Common myeloid progenitor, CD34-positive (primary cell): ENCODE measurements around the gene HIF3A.
"Not testable (repeated sequence)": the region's sequence is repeated elsewhere in the genome, so short reads cannot be mapped to it uniquely, and the experiment has no call there.

Experiments used
- CTCF ChIA-PET: fragments of 350-600 bp; sonication (Branson Sonifier 250); formaldehyde crosslinking; loops from one replicate; lab custom pipeline; 2021; ENCODE audit warnings: antibody characterized with exemption; lab: Charles Lee
- POLR2A ChIA-PET: fragments of 350-600 bp; sonication (Branson Sonifier 250); formaldehyde crosslinking; loops from one replicate; lab custom pipeline; 2021; ENCODE audit warnings: antibody characterized with exemption; lab: Charles Lee
- DNase-seq, 3 donors: peaks; one replicate each; pipeline versions ENCODE4 v3.0.0 to v3.0.0-alpha.2; 2013
- H3K27ac ChIP-seq, 2 experiments: 1 replicate in 1 of 2; 2 replicates in 1 of 2; pipeline ENCODE4 v1.7.0; 2013; ENCODE audit warnings: inconsistent platforms in 2 of 2, low read length in 2 of 2, mild to moderate bottlenecking in 2 of 2, low read depth in 1 of 2, moderate library complexity in 1 of 2; ENCODE audit not compliant: severe bottlenecking in 2 of 2, insufficient read depth in 1 of 2, poor library complexity in 1 of 2
- H3K27me3 ChIP-seq, 5 experiments: replicated peaks in 2 of 5; 1 replicate in 3 of 5; 2 replicates in 2 of 5; pipeline versions ENCODE4 v1.6.1 to v1.7.0; 2013; ENCODE audit warnings: low read length in 4 of 5, mild to moderate bottlenecking in 2 of 5, moderate library complexity in 2 of 5, inconsistent platforms in 1 of 5; ENCODE audit not compliant: insufficient read depth in 5 of 5, control insufficient read depth in 4 of 5
- H3K36me3 ChIP-seq, 4 experiments: 1 replicate in 2 of 4; 2 replicates in 2 of 4; pipeline versions ENCODE4 v1.6.1 to v1.7.0; 2013; ENCODE audit warnings: low read length in 3 of 4, control low read depth in 1 of 4, mild to moderate bottlenecking in 1 of 4; ENCODE audit not compliant: control insufficient read depth in 4 of 4, insufficient read depth in 4 of 4
- H3K4me1 ChIP-seq, 4 experiments: 1 replicate in 3 of 4; 2 replicates in 1 of 4; pipeline versions ENCODE4 v1.6.1 to v1.7.1; 2013; ENCODE audit warnings: low read length in 3 of 4, mild to moderate bottlenecking in 3 of 4, control low read depth in 1 of 4, inconsistent platforms in 1 of 4, moderate library complexity in 1 of 4; ENCODE audit not compliant: control insufficient read depth in 4 of 4, insufficient read depth in 4 of 4; ENCODE audit errors: control extremely low read depth in 1 of 4
- H3K4me3 ChIP-seq, 7 experiments: 1 replicate in 4 of 7; 2 replicates in 3 of 7; pipeline versions ENCODE4 v1.5.1 to v1.7.0; 2013; ENCODE audit warnings: mild to moderate bottlenecking in 7 of 7, low read length in 6 of 7, moderate library complexity in 6 of 7, inconsistent platforms in 2 of 7, low read depth in 2 of 7, control low read depth in 1 of 7; ENCODE audit not compliant: insufficient read depth in 4 of 7, control insufficient read depth in 1 of 7; ENCODE audit errors: extremely low read depth in 1 of 7
- H3K9me3 ChIP-seq, 5 experiments: 1 replicate in 4 of 5; 2 replicates in 1 of 5; pipeline versions ENCODE4 v1.6.1 to v1.7.1; 2013; ENCODE audit warnings: low read length in 4 of 5, mild to moderate bottlenecking in 2 of 5, inconsistent platforms in 1 of 5, low read depth in 1 of 5, moderate library complexity in 1 of 5; ENCODE audit not compliant: control insufficient read depth in 4 of 5, insufficient read depth in 2 of 5; ENCODE audit errors: control extremely low read depth in 1 of 5
- WGBS: methylation state at CpG from one replicate; pipeline ENCODE4 v1.1.5; 2013; ENCODE audit not compliant: insufficient coverage; 5-methylcytosine and 5-hydroxymethylcytosine counted together

The HIF3A gene

DNA sequence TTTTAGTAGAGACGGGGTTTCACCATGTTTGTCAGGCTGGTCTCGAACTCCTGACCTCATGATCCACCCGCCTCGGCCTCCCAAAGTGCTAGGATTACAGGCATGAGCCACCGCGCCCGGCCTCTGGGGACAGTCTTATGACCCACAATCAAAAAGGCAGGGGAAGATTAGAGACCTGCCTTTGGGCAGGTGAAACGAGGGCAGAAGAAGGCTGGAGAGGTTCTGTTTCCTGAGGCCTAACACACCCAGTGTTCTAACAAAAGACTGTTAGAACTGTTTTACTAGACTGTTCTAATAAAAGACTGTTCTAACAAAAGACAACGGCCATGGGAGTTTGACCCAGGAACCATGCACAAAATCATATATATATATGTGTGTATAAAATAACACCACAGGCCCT is 26.4 kb downstream of the HIF3A start:
- WGBS, result 98% methylated on average over 8 of the region's 9 CpGs
- CTCF ChIA-PET, result not testable (repeated sequence)

DNA sequence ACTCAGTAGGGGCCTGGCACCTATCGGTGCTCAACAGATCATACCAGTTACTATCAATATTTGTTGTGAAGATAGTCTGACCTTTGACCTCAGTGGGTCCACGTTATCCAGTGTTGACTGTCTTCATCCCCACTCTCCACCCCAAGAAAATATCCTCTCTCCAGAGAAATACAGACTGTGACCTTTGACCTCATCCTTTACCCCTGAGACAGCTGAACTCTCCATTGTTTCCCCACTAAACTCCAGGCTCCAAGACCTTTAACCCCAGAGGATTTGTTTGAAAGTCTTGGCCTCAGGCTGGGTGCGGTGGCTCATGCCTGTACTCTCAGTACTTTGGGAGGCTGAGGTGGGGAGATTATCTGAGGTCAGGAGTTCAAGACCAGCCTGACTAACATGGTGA is 27.4 kb downstream of the HIF3A start:
- Histone ChIP-seq H3K27me3 (peaks cover 0 to 2% (median 0%) of the 10 kb centered on the region in 5 experiments), H3K36me3 (no peaks in the 10 kb centered on the region), H3K4me3 (no peak overlapping the region), H3K4me1 (no peaks in the 10 kb centered on the region), H3K27ac (no peak overlapping the region), H3K9me3 (peaks cover 0 to 30% (median 24%) of the 10 kb centered on the region in 5 experiments)
- POLR2A ChIA-PET, result no interaction called here
- DNase-seq, result no peak
- CTCF ChIA-PET, result no interaction called here
- WGBS, result 83% methylated on average over 1 of the region's 3 CpGs

More for the DNA sequence above, 26.4 kb downstream of the HIF3A start:
- H3K4me1 ChIP-seq, H3K4me3 ChIP-seq, POLR2A ChIA-PET, H3K27ac ChIP-seq, DNase-seq, H3K36me3 ChIP-seq, H3K27me3 ChIP-seq: not testable (repeated sequence)
- peaks cover 0 to 24% (median 20%) of the 10 kb centered on the region in 5 experiments for H3K9me3 ChIP-seq

DNA sequence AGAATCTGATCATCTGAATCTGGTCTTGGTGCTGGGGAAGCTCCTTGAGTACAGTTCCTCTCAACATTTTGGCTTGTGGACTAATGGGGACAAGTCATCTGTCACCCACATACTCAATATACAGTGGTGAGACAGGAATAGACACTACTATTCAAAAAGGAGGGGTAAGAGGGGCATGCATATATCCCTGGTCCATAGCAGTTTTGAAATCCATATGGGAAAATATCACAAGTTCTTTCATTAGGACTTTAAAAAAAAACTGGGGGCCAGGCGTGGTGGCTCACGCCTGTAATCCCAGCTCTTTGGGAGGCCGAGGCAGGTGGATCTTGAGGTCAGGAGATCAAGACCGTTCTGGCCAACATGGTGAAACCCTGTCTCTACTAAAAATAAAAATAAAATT is 29.8 kb downstream of the HIF3A start:
- no CpG with 5 or more reads among the region's 4 CpGs for WGBS
- Histone ChIP-seq H3K27ac (no peak overlapping the region), H3K36me3 (no peaks in the 10 kb centered on the region), H3K4me1 (no peaks in the 10 kb centered on the region), H3K27me3 (peaks cover 0 to 2% (median 0%) of the 10 kb centered on the region in 5 experiments), H3K4me3 (no peak overlapping the region), H3K9me3 (peaks cover 0 to 30% (median 24%) of the 10 kb centered on the region in 5 experiments)
- ChIA-PET CTCF (interaction anchor here (0.6 kb wide), 1 partner anchor 79 kb away, joined by 3 read pairs; no protein-coding TSS in a partner anchor), POLR2A (no interaction called here)
- DNase-seq, result no peak

DNA sequence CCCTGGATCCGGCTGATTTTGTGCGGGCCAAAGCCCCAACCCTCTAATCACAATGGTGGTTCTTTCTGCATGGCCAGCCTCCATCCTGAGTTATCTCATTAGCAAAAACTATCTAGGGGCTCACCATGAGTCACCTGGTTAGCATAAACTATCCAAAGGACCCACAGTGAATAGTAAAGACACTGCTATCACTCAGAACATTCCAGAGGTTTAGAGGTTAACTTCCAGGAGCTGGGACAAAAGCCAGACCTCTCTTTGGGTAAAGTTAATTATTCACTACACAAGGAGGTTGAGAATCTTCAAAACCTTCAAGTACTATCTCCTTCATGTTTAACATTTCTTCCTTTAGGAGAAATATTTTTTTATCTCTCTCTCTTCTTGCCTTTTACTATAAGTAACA is 31.2 kb downstream of the HIF3A start:
- Histone ChIP-seq H3K27me3 (no peaks in the 10 kb centered on the region), H3K4me1 (no peaks in the 10 kb centered on the region), H3K9me3 (peaks cover 0 to 30% (median 24%) of the 10 kb centered on the region in 5 experiments), H3K36me3 (no peaks in the 10 kb centered on the region), H3K4me3 (no peak overlapping the region), H3K27ac (no peak overlapping the region)
- no peak for DNase-seq
- ChIA-PET CTCF (no interaction called here), POLR2A (no interaction called here)
- 100% methylated on average over 2 of the region's 2 CpGs for WGBS

DNA sequence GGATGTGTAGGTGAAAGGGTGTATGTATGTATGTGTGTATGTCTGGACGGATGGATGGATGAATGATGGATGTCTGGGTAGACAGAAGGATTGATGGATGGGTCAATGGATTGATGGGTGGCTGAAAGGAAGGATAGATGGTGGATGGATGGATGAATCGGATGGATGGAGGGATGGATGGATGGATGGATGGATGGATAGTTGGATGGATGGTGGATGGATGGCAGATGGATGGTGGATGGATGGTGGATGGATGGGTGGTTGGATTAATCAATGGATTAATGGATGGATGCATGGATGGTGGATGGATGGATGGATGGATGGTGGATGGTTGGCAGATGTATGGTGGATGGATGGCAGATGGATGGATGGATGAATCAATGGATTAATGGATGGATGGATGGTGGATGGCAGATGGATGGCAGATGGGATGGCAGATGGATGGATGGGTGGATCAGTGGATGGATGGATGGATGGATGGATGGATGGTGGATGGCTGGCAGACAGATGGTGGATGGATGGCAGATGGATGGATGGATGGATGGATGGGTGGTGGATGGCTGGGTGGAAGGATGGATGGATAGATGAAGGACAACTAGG is 33.6 kb downstream of the HIF3A start:
- Histone ChIP-seq H3K4me3 (no peak overlapping the region), H3K9me3 (peaks cover 0 to 30% (median 24%) of the 10 kb centered on the region in 5 experiments), H3K4me1 (no peaks in the 10 kb centered on the region), H3K27me3 (no peaks in the 10 kb centered on the region), H3K27ac (no peak overlapping the region), H3K36me3 (no peaks in the 10 kb centered on the region)
- CTCF ChIA-PET, result interaction anchor here (0.8 kb wide), 1 partner anchor 33 kb away, joined by 3 read pairs; no protein-coding TSS in a partner anchor
- POLR2A ChIA-PET, result interaction anchor here (0.6 kb wide), 1 partner anchor 1945 kb away, joined by 3 read pairs; no protein-coding TSS in a partner anchor
- no peak for DNase-seq
- 100% methylated on average over 2 of the region's 2 CpGs for WGBS

DNA sequence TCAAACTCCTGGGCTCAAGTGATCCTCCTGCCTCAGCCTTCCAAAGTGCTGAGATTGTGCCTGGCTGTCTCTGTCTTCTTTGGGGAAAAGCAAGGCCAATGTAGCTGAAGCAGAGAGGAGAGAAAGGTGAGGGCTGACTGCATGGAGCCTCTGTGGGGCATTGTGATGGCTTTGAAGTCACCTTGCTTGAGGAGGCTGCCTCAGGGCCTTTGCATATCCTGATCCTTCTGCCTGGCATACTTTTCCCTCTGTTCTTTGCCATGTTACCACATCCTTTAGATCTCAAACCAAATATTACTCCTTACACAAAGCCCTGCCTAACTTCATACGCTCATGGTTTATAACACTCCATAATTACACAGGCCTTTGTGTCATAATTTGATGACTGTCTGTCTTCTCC is 40.6 kb downstream of the HIF3A start:
- WGBS, result 100% methylated on average over 1 of the region's 1 CpG
- DNase-seq, result no peak
- POLR2A ChIA-PET, result no interaction called here
- Histone ChIP-seq H3K4me3 (no peak overlapping the region), H3K9me3 (no peaks in the 10 kb centered on the region), H3K27ac (no peak overlapping the region), H3K36me3 (no peaks in the 10 kb centered on the region), H3K27me3 (peaks cover 0 to 3% (median 0%) of the 10 kb centered on the region in 5 experiments), H3K4me1 (no peaks in the 10 kb centered on the region)
- CTCF ChIA-PET, result no interaction called here

DNA sequence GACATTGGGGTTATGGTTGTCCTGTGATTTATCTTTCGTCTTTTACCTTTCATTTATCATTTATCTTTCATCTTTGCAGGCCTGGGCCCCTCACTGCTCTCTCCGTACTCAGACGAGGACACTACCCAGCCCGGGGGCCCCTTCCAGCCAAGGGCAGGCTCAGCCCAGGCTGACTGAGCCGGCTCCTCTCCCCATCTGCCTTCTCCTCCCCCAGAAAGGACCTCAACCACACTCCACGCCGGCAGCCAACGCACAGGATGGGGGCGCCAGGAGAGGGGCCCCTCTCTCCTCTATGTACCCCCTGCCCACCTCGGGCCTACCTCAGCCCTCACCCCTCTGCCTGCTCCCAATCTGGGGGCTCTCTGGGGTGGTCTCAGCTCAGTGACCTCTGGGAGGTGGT is 42.6 kb downstream of the HIF3A start:
- H3K36me3 ChIP-seq, result no peaks in the 10 kb centered on the region
- H3K4me3 ChIP-seq, result no peak overlapping the region
- no peak for DNase-seq
- no peaks in the 10 kb centered on the region for H3K9me3 ChIP-seq
- 95% methylated on average over 10 of the region's 10 CpGs for WGBS
- ChIA-PET POLR2A (interaction anchor here (0.6 kb wide), 1 partner anchor 170 kb away, joined by 3 read pairs; no protein-coding TSS in a partner anchor), CTCF (no interaction called here)
- H3K27ac ChIP-seq, result no peak overlapping the region
- peaks cover 0 to 7% (median 0%) of the 10 kb centered on the region in 5 experiments for H3K27me3 ChIP-seq
- H3K4me1 ChIP-seq, result no peaks in the 10 kb centered on the region
